ENCODE data around the gene GPR25. TPM values are rescaled to one million over a fixed set of nuclear protein-coding genes. Genes with fewer than 3 reads are reported as not detected.

GPR25 gene
- total RNA-seq, 1 experiment from 2014 or later: not detected

DNA sequence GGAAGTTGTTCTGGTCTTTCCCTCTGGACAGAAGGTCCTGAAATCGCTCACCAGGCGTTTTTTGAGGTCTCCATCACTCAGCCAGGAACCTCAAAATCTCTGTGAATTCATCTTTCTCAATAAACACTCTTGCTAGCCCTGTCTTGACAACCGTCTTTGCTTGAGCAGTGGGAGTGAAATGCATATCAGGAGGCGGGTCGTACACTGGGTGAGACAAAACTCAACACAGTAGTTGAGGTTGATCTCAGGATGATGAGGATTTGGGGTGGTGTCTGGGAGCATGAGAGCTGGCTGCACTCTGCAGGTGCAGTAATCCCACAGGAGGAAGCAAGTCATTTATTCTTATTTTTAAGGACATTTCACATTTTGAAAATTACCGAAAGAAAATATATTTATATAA is 1.9 kb downstream of the GPR25 start (continued):
- no peak for TF ChIP-seq SP1 (IDR thresholded peaks at IDR 0.05; ENCODE audit: low read depth)
- TF ChIP-seq MAX (IDR thresholded peaks at IDR 0.05): no peak
- no peak for TF ChIP-seq POLR2A (IDR thresholded peaks at IDR 0.05; ENCODE audit: borderline replicate concordance, extremely low read depth, insufficient read depth, insufficient read length)
- no peak for TF ChIP-seq TCF7L2 (IDR thresholded peaks at IDR 0.05; ENCODE audit: borderline replicate concordance, extremely low read depth, insufficient read depth, insufficient read length)
- no peak for TF ChIP-seq FOSL1 (IDR thresholded peaks at IDR 0.05; ENCODE audit: low read depth)
- no peak for TF ChIP-seq POLR2AphosphoS5 (IDR thresholded peaks at IDR 0.05; ENCODE audit: low read depth, low read length)

GRCh38 chr1:200875416-200875815 is 2.6 kb downstream of the GPR25 start:
- Histone ChIP-seq H3K36me3 (ENCODE audit: control insufficient read depth in 1 of 2, insufficient read depth in 2 of 2, low read length in 2 of 2) (no peaks in the 10 kb centered on the region), H2AFZ (ENCODE audit: low read depth, low read length, poor library complexity, severe bottlenecking) (no peak overlapping the region), H3K4me2 (ENCODE audit: low read length) (no peak overlapping the region), H3K79me2 (ENCODE audit: insufficient read depth, low read length) (no peaks in the 10 kb centered on the region), H3K27ac (ENCODE audit: low read depth, low read length) (no peak overlapping the region), H3K9ac (ENCODE audit: low read length) (no peak overlapping the region), H4K20me1 (ENCODE audit: insufficient read depth) (no peaks in the 10 kb centered on the region), H3K9me2 (ENCODE audit: insufficient read depth) (no peaks in the 10 kb centered on the region), H3K9me3 (ENCODE audit: control insufficient read depth in 1 of 2, insufficient read depth in 1 of 2, low read depth in 1 of 2, low read length in 2 of 2) (no peaks in the 10 kb centered on the region), H3K4me3 (replicated peaks in 1 of 2; ENCODE audit: low read depth in 1 of 2, low read length in 2 of 2) (no peak overlapping the region), H3K27me3 (ENCODE audit: insufficient read depth, low read length) (peaks cover 10% of the 10 kb centered on the region; the same call in 1 of the 2 replicates), H3K4me1 (ENCODE audit: control insufficient read depth in 1 of 2, insufficient read depth in 2 of 2, low read length in 2 of 2) (no peaks in the 10 kb centered on the region)
- DNase-seq (ENCODE audit: low read depth, low spot score) (no peak), ATAC-seq (no peak)
- no TSS peak for BruUV-seq (replicated peaks)
- RAD21 ChIA-PET (ENCODE audit: low non-redundant PET in 1 of 2, low total read pairs in 2 of 2, uncharacterized antibody in 2 of 2, unreplicated experiment in 2 of 2): no interaction called here
- POLR2A ChIA-PET: no interaction called here
- TF ChIP-seq EZH2 (IDR thresholded peaks at IDR 0.05) (no peak), YY1 (IDR thresholded peaks at IDR 0.05; ENCODE audit: extremely low read depth, insufficient replicate concordance, low read depth, low read length) (no peak), ZFX (IDR thresholded peaks at IDR 0.05) (no peak), EGR1 (IDR thresholded peaks at IDR 0.05; ENCODE audit: low read depth) (no peak), RAD21 (IDR thresholded peaks at IDR 0.05; ENCODE audit: low read depth) (no peak)
- intact Hi-C loops (cut with micrococcal nuclease): no loop called here
- CTCF ChIA-PET: no interaction called here

Data from HCT116 (cell line).